Type B pancreatic cell (in vitro differentiated cells): ENCODE measurements around the gene ADRB2. TPM values are rescaled to one million over a fixed set of nuclear protein-coding genes. Genes with fewer than 3 reads are reported as not detected.

Experiments
- DNase-seq: peaks from one replicate; pipeline ENCODE4 v3.0.0; 2021; ENCODE audit warnings: mixed read lengths; ENCODE audit not compliant: unreplicated experiment; ENCODE audit errors: extremely low spot score
- H3K27ac Mint-ChIP-seq: 2 replicates; pipeline ENCODE4 v1.8.0; 2021; ENCODE audit warnings: mild to moderate bottlenecking, mixed read lengths
- H3K27me3 Mint-ChIP-seq: 2 replicates; pipeline ENCODE4 v1.8.0; 2021; ENCODE audit warnings: mixed read lengths
- H3K36me3 Mint-ChIP-seq: 2 replicates; pipeline ENCODE4 v1.8.0; 2021; ENCODE audit warnings: mixed read lengths
- H3K4me1 Mint-ChIP-seq: one replicate; pipeline ENCODE4 v1.8.0; 2021; ENCODE audit warnings: mixed read lengths; ENCODE audit not compliant: unreplicated experiment
- H3K4me3 Mint-ChIP-seq: 2 replicates; pipeline ENCODE4 v1.8.0; 2021; ENCODE audit warnings: mild to moderate bottlenecking, mixed read lengths
- H3K9me3 Mint-ChIP-seq: 2 replicates; pipeline ENCODE4 v1.8.0; 2021; ENCODE audit warnings: mixed read lengths
- CTCF ChIP-seq: fragments of 200-600 bp; sonication (generic); conservative IDR thresholded peaks from 2 replicates; pipeline ENCODE4 v1.5.0; 2021; ENCODE audit warnings: antibody characterized with exemption, mild to moderate bottlenecking
- total RNA-seq: library from RNA; stranded (reverse); gene quantifications from 2 replicates; pipeline ENCODE4 v1.2.1, GENCODE V29; 2021; ENCODE audit warnings: low replicate concordance

Gene ADRB2
- total RNA-seq, 1 donor from 2014 or later: 1.3 TPM

GRCh38 chr5:148805326-148806290 lies 20.8 kb upstream of the ADRB2 start:
- Mint-ChIP-seq H3K4me3 (no peak overlapping the region), H3K27me3 (peaks cover 13% of the 10 kb centered on the region), H3K4me1 (peaks cover 40% of the 10 kb centered on the region), H3K9me3 (no peaks in the 10 kb centered on the region), H3K36me3 (no peaks in the 10 kb centered on the region), H3K27ac (no peak overlapping the region)
- DNase-seq: no peak
- no peak for TF ChIP-seq CTCF

GRCh38 chr5:148806520-148806931 lies 19.9 kb upstream of the ADRB2 start:
- no peak overlapping the region for H3K27ac Mint-ChIP-seq
- TF ChIP-seq CTCF: no peak
- H3K36me3 Mint-ChIP-seq: no peaks in the 10 kb centered on the region
- peaks cover 41% of the 10 kb centered on the region for H3K4me1 Mint-ChIP-seq
- peaks cover 7% of the 10 kb centered on the region for H3K27me3 Mint-ChIP-seq
- DNase-seq: no peak
- H3K9me3 Mint-ChIP-seq: no peaks in the 10 kb centered on the region
- H3K4me3 Mint-ChIP-seq: no peak overlapping the region

GRCh38 chr5:148807851-148808250 lies 18.6 kb upstream of the ADRB2 start:
- H3K27me3 Mint-ChIP-seq: peaks cover 7% of the 10 kb centered on the region
- no peak for DNase-seq
- no peaks in the 10 kb centered on the region for H3K36me3 Mint-ChIP-seq
- no peak for TF ChIP-seq CTCF
- H3K27ac Mint-ChIP-seq: peak overlapping the region; percentile 28
- H3K4me1 Mint-ChIP-seq: peaks cover 41% of the 10 kb centered on the region
- no peaks in the 10 kb centered on the region for H3K9me3 Mint-ChIP-seq
- H3K4me3 Mint-ChIP-seq: no peak overlapping the region

- Mint-ChIP-seq H3K27me3 (peaks cover 7% of the 10 kb centered on the region), H3K9me3 (no peaks in the 10 kb centered on the region), H3K4me1 (peaks cover 41% of the 10 kb centered on the region), H3K36me3 (no peaks in the 10 kb centered on the region), H3K27ac (peak overlapping the region; percentile 71), H3K4me3 (peak overlapping the region; percentile 49)
- DNase-seq: no peak
- no peak for TF ChIP-seq CTCF
Observed at GRCh38 chr5:148808864-148809642, 17.4 kb upstream of the ADRB2 start.

- no peaks in the 10 kb centered on the region for H3K9me3 Mint-ChIP-seq
- H3K4me1 Mint-ChIP-seq: peaks cover 41% of the 10 kb centered on the region
- TF ChIP-seq CTCF: no peak
- DNase-seq: no peak
- peaks cover 9% of the 10 kb centered on the region for H3K27me3 Mint-ChIP-seq
- peak overlapping the region; percentile 71 for H3K27ac Mint-ChIP-seq
- no peak overlapping the region for H3K4me3 Mint-ChIP-seq
- H3K36me3 Mint-ChIP-seq: no peaks in the 10 kb centered on the region
Observed at GRCh38 chr5:148809781-148810524, 16.5 kb upstream of the ADRB2 start.
